Measurements from ENCODE around the gene NPY4R2.
"Not testable (repeated sequence)": the region's sequence is repeated elsewhere in the genome, so short reads cannot be mapped to it uniquely, and the experiment has no call there.

GRCh38 chr10:47914052-47914451 is 4.4 kb upstream of the NPY4R2 start:
- not testable (repeated sequence) for TF ChIP-seq CTCF, POLR2A, POLR2AphosphoS5 (IDR thresholded peaks at IDR 0.05)

All from prostate gland (tissue), 2 donors.